SK-N-SH (cell line): ENCODE measurements around the gene MCTP2. TPM values are rescaled to one million over a fixed set of nuclear protein-coding genes. Genes with fewer than 3 reads are reported as not detected.

Source experiments
- CTCF ChIA-PET: fragments of 300-600, 350-600 bp; formaldehyde crosslinking; extraction: SDS; loops from one replicate; lab custom pipeline; 2021; lab: Yijun Ruan, JAX
- POLR2A ChIA-PET: fragments of 350-600 bp; sonication (Branson Sonifier 250); formaldehyde crosslinking; extraction: SDS; loops from one replicate; lab custom pipeline; 2020; ENCODE audit warnings: antibody characterized with exemption, inconsistent platforms; lab: Yijun Ruan, JAX
- DNase-seq: peaks from one replicate; pipeline ENCODE4 v3.0.0; 2012
- H2AFZ ChIP-seq: fragments of 200-600 bp; sonication (generic); 2 replicates; pipeline ENCODE4 v1.8.1; 2016; ENCODE audit warnings: antibody characterized with exemption, mild to moderate bottlenecking, low read depth
- H3F3A ChIP-seq: fragments of 200-600 bp; sonication (generic); replicated peaks from 2 replicates; pipeline ENCODE3; 2016; ENCODE audit warnings: antibody characterized with exemption, mild to moderate bottlenecking; ENCODE audit not compliant: insufficient read depth
- H3K27ac ChIP-seq, 2 experiments: fragments of 200-500 bp in 1 of 2; fragments of 200-600 bp in 1 of 2; sonication (Bioruptor generic) in 1 of 2; sonication (generic), shearing (Covaris generic) in 1 of 2; 2 replicates each; pipeline versions ENCODE4 v1.5.1 to v1.6.1; 2014 to 2016; ENCODE audit warnings: low read depth in 2 of 2, inconsistent platforms in 1 of 2, low read length in 1 of 2, mild to moderate bottlenecking in 1 of 2, mixed read lengths in 1 of 2
- H3K27me3 ChIP-seq: fragments of 200-600 bp; sonication (generic), shearing (Covaris generic); 2 replicates; pipeline ENCODE4 v1.6.1; 2016; ENCODE audit warnings: mixed run types; ENCODE audit not compliant: insufficient read depth
- H3K36me3 ChIP-seq, 2 experiments: fragments of 200-500 bp in 1 of 2; fragments of 200-600 bp in 1 of 2; sonication (Bioruptor generic) in 1 of 2; sonication (generic) in 1 of 2; replicated peaks in 1 of 2; 2 replicates each; pipeline versions ENCODE3 to v1.5.1; 2014 to 2016; ENCODE audit warnings: low read length in 1 of 2, mild to moderate bottlenecking in 1 of 2; ENCODE audit not compliant: insufficient read depth in 2 of 2, control insufficient read depth in 1 of 2
- H3K4me1 ChIP-seq, 2 experiments: fragments of 200-500 bp in 1 of 2; fragments of 200-600 bp in 1 of 2; sonication (Bioruptor generic) in 1 of 2; sonication (generic), shearing (Covaris generic) in 1 of 2; 2 replicates each; pipeline versions ENCODE4 v1.5.1 to v1.6.1; 2014 to 2016; ENCODE audit warnings: low read depth in 1 of 2, low read length in 1 of 2, mixed run types in 1 of 2; ENCODE audit not compliant: insufficient read depth in 2 of 2, control insufficient read depth in 1 of 2
- H3K4me2 ChIP-seq: fragments of 200-600 bp; sonication (generic), shearing (Covaris generic); 2 replicates; pipeline ENCODE4 v1.6.1; 2017; ENCODE audit warnings: mixed run types
- H3K4me3 ChIP-seq, 2 experiments: fragments of 200-500 bp in 1 of 2; fragments of 200-600 bp in 1 of 2; sonication (Bioruptor generic) in 1 of 2; sonication (generic), shearing (Covaris generic) in 1 of 2; 2 replicates each; pipeline versions ENCODE4 v1.5.1 to v1.8.1; 2014 to 2016; ENCODE audit warnings: low read depth in 2 of 2, inconsistent platforms in 1 of 2, low read length in 1 of 2, mild to moderate bottlenecking in 1 of 2, mixed read lengths in 1 of 2, moderate library complexity in 1 of 2
- H3K79me2 ChIP-seq: fragments of 200-600 bp; sonication (generic); 2 replicates; pipeline ENCODE4 v1.8.1; 2017; ENCODE audit warnings: mild to moderate bottlenecking; ENCODE audit not compliant: insufficient read depth
- H3K9ac ChIP-seq: fragments of 200-600 bp; sonication (generic); 2 replicates; pipeline ENCODE4 v1.6.1; 2017; ENCODE audit warnings: mixed run types
- H3K9me2 ChIP-seq: fragments of 200-600 bp; sonication (generic); 2 replicates; pipeline ENCODE4 v1.6.1; 2017; ENCODE audit warnings: mixed run types
- H3K9me3 ChIP-seq: fragments of 200-600 bp; sonication (generic); 2 replicates; pipeline ENCODE4 v1.6.1; 2017; ENCODE audit warnings: mixed run types, mild to moderate bottlenecking, moderate library complexity
- H4K20me1 ChIP-seq: fragments of 200-600 bp; sonication (generic); 2 replicates; pipeline ENCODE4 v1.6.1; 2017; ENCODE audit warnings: mild to moderate bottlenecking, mixed run types; ENCODE audit not compliant: insufficient read depth
- CHD2 ChIP-seq: fragments of 150-350 bp; IDR thresholded peaks from 2 replicates; pipeline ENCODE4 v1.6.1; 2018; ENCODE audit warnings: low read length; ENCODE audit not compliant: partially characterized antibody
- EP300 ChIP-seq, 2 experiments: IDR thresholded peaks; 2 replicates each; pipeline versions ENCODE4 v1.4.0 to v1.6.1; 2012; ENCODE audit warnings: borderline replicate concordance in 1 of 2, low read depth in 1 of 2, low read length in 1 of 2
- EZH2phosphoT487 ChIP-seq: fragments of 200-600 bp; sonication (generic); IDR thresholded peaks from 2 replicates; pipeline ENCODE4 v1.6.1; 2017; ENCODE audit warnings: low read depth, mixed run types, mild to moderate bottlenecking, antibody characterized with exemption, moderate library complexity, borderline replicate concordance
- FOSL2 ChIP-seq: IDR thresholded peaks from 2 replicates; pipeline ENCODE4 v1.4.0; 2012; ENCODE audit warnings: low read depth, mild to moderate bottlenecking, moderate library complexity, borderline replicate concordance
- FOXJ3 ChIP-seq: sonication (generic); formaldehyde crosslinking; IDR thresholded peaks from 2 replicates; pipeline ENCODE4 v1.5.1; 2020; ENCODE audit warnings: mild to moderate bottlenecking, missing genetic modification reagents
- FOXM1 ChIP-seq: IDR thresholded peaks from 2 replicates; pipeline ENCODE4 v1.4.0; 2012; ENCODE audit warnings: low read depth, mild to moderate bottlenecking
- JUND ChIP-seq: IDR thresholded peaks from 2 replicates; pipeline ENCODE4 v1.4.0; 2012
- MEF2A ChIP-seq: IDR thresholded peaks from 2 replicates; pipeline ENCODE4 v1.4.0; 2012; ENCODE audit warnings: low read depth, borderline replicate concordance
- MXI1 ChIP-seq: IDR thresholded peaks from 2 replicates; pipeline ENCODE4 v1.6.1; 2012; ENCODE audit warnings: mild to moderate bottlenecking, low read depth, low read length, improper control_type of control experiment
- PBX3 ChIP-seq: IDR thresholded peaks from 2 replicates; pipeline ENCODE4; 2012
- RAD21 ChIP-seq: IDR thresholded peaks from 2 replicates; pipeline ENCODE4 v1.6.1; 2012; ENCODE audit warnings: mild to moderate bottlenecking, low read length
- RCOR1 ChIP-seq: fragments of 150-350 bp; IDR thresholded peaks from 2 replicates; pipeline ENCODE4 v1.6.1; 2017; ENCODE audit warnings: antibody characterized with exemption, low read length
- RFX5 ChIP-seq: IDR thresholded peaks from 2 replicates; pipeline ENCODE4 v1.6.1; 2012; ENCODE audit warnings: mild to moderate bottlenecking, improper control_type of control experiment, low read length
- SIN3A ChIP-seq: IDR thresholded peaks from 2 replicates; pipeline ENCODE4 v1.6.1; 2012; ENCODE audit warnings: low read depth, mild to moderate bottlenecking, low read length, moderate library complexity, borderline replicate concordance
- TAF1 ChIP-seq: IDR thresholded peaks from 2 replicates; pipeline ENCODE4 v1.6.1; 2012; ENCODE audit warnings: low read depth, mild to moderate bottlenecking, low read length, moderate library complexity, borderline replicate concordance
- TEAD4 ChIP-seq: IDR thresholded peaks from 2 replicates; pipeline ENCODE4 v1.4.0; 2012; ENCODE audit warnings: mild to moderate bottlenecking, borderline replicate concordance; ENCODE audit not compliant: insufficient read depth
- USF1 ChIP-seq: IDR thresholded peaks from 2 replicates; pipeline ENCODE4 v1.4.0; 2012; ENCODE audit warnings: low read depth, borderline replicate concordance
- YY1 ChIP-seq: IDR thresholded peaks from 2 replicates; pipeline ENCODE4 v1.4.0; 2012; ENCODE audit warnings: low read depth, mild to moderate bottlenecking
- WGBS: methylation state at CpG from one replicate; pipeline ENCODE4 v1.1.6; 2017; ENCODE audit warnings: low lambda C conversion rate; 5-methylcytosine and 5-hydroxymethylcytosine counted together
- polyA plus RNA-seq, 3 experiments: library from polyadenylated mRNA; depleted of rRNA; stranded (reverse); fragments of >200 nt; gene quantifications; 2 replicates each; pipeline ENCODE4 v1.2.3, GENCODE V29; 2012
- TF ChIP-seq, protein P1 (sequence below): fragments of 150-350 bp; IDR thresholded peaks from 2 replicates; pipeline ENCODE4 v1.6.1; 2016; ENCODE audit warnings: mild to moderate bottlenecking, low read depth, low read length
- TF ChIP-seq, protein P2 (sequence below): fragments of 200-600 bp; sonication (generic); IDR thresholded peaks from 2 replicates; pipeline ENCODE4 v1.6.1; 2017; ENCODE audit warnings: antibody characterized with exemption, mild to moderate bottlenecking, moderate library complexity

Gene MCTP2
- polyA plus RNA-seq, 1 of the 3 experiments (the other 2 are of a cell fraction): 0.26 TPM

DNA sequence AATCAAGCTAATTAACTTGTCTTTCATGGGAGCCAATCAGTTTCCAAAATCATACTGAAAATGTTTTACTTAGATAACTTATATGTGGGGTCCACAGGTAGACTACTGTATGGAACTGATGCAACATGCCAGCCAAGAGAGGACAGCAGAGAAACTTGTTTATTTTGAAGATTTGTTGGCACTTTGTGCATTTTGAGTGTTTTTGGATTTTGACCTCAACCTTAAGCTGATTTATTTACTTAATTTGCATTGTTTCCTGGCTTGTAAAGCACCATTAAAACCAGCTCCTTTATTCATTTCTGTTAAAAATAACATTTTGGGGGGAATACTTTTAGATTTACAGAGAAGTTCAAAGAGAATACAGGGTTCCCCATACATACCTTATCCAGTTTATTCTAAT lies 166.6 kb downstream of the MCTP2 start:
- no peaks in the 10 kb centered on the region for H3K27me3 ChIP-seq
- no peaks in the 10 kb centered on the region for H3F3A ChIP-seq
- H3K9ac ChIP-seq: no peak overlapping the region
- no peaks in the 10 kb centered on the region for H3K79me2 ChIP-seq
- no peak for DNase-seq
- no peaks in the 10 kb centered on the region for H3K9me3 ChIP-seq
- TF ChIP-seq USF1: no peak
- no peak for TF ChIP-seq RFX5
- TF ChIP-seq PBX3: no peak
- TF ChIP-seq, protein P1, sequence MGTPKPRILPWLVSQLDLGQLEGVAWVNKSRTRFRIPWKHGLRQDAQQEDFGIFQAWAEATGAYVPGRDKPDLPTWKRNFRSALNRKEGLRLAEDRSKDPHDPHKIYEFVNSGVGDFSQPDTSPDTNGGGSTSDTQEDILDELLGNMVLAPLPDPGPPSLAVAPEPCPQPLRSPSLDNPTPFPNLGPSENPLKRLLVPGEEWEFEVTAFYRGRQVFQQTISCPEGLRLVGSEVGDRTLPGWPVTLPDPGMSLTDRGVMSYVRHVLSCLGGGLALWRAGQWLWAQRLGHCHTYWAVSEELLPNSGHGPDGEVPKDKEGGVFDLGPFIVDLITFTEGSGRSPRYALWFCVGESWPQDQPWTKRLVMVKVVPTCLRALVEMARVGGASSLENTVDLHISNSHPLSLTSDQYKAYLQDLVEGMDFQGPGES: no peak
- no peak for TF ChIP-seq MEF2A
- TF ChIP-seq FOXJ3: no peak
- no peak for TF ChIP-seq FOXM1
- no peak for TF ChIP-seq SIN3A
- no peaks in the 10 kb centered on the region for H3K9me2 ChIP-seq
- H2AFZ ChIP-seq: no peak overlapping the region
- H4K20me1 ChIP-seq: no peaks in the 10 kb centered on the region
- no peak overlapping the region for H3K4me3 ChIP-seq
- ChIA-PET CTCF (interaction anchor here (0.6 to 1.6 kb wide), 4 partner anchors 11 to 128 kb away, joined by 3 to 8 read pairs (median 3); no protein-coding TSS in a partner anchor), POLR2A (no interaction called here)
- H3K27ac ChIP-seq: no peak overlapping the region
- H3K4me1 ChIP-seq: no peaks in the 10 kb centered on the region
- no peak overlapping the region for H3K4me2 ChIP-seq
- H3K36me3 ChIP-seq: no peaks in the 10 kb centered on the region

GRCh38 chr15:94400526-94401298 lies 169.4 kb downstream of the MCTP2 start:
- H3K79me2 ChIP-seq: no peaks in the 10 kb centered on the region
- no peak for TF ChIP-seq EP300 (IDR thresholded peaks at IDR 0.05; ENCODE audit: borderline replicate concordance in 1 of 2, low read depth in 1 of 2, low read length in 1 of 2)
- TF ChIP-seq EZH2phosphoT487: no peak
- TF ChIP-seq TEAD4: no peak
- no peak for TF ChIP-seq RAD21
- TF ChIP-seq YY1: no peak
- no peak for TF ChIP-seq CHD2
- no peak for TF ChIP-seq JUND
- no peak for TF ChIP-seq FOXM1
- TF ChIP-seq RCOR1: no peak
- no peak for TF ChIP-seq RFX5
- no peak for TF ChIP-seq USF1
- TF ChIP-seq SIN3A: no peak
- no peak for TF ChIP-seq MXI1
- TF ChIP-seq, protein P2, sequence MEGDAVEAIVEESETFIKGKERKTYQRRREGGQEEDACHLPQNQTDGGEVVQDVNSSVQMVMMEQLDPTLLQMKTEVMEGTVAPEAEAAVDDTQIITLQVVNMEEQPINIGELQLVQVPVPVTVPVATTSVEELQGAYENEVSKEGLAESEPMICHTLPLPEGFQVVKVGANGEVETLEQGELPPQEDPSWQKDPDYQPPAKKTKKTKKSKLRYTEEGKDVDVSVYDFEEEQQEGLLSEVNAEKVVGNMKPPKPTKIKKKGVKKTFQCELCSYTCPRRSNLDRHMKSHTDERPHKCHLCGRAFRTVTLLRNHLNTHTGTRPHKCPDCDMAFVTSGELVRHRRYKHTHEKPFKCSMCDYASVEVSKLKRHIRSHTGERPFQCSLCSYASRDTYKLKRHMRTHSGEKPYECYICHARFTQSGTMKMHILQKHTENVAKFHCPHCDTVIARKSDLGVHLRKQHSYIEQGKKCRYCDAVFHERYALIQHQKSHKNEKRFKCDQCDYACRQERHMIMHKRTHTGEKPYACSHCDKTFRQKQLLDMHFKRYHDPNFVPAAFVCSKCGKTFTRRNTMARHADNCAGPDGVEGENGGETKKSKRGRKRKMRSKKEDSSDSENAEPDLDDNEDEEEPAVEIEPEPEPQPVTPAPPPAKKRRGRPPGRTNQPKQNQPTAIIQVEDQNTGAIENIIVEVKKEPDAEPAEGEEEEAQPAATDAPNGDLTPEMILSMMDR: no peak
- no peak for TF ChIP-seq FOSL2
- no peak for TF ChIP-seq TAF1
- TF ChIP-seq, all 33 proteins: peak for 0
- Histone ChIP-seq H3K9me3 (no peaks in the 10 kb centered on the region), H3K9ac (no peak overlapping the region), H3K4me2 (no peak overlapping the region), H3F3A (no peaks in the 10 kb centered on the region), H3K4me3 (no peak overlapping the region), H3K4me1 (peaks cover 0 to 2% of the 10 kb centered on the region in 2 experiments; a peak in 1 of 4 replicates), H4K20me1 (no peaks in the 10 kb centered on the region), H2AFZ (no peak overlapping the region), H3K27ac (no peak overlapping the region), H3K27me3 (no peaks in the 10 kb centered on the region), H3K36me3 (no peaks in the 10 kb centered on the region), H3K9me2 (no peaks in the 10 kb centered on the region)
- 34% methylated on average over 10 of the region's 10 CpGs for WGBS
- ChIA-PET CTCF (interaction anchor here (1.0 to 2.5 kb wide), 3 partner anchors 12 to 236 kb away, joined by 3 to 9 read pairs (median 5); no protein-coding TSS in a partner anchor), POLR2A (no interaction called here)
- DNase-seq: no peak
